BLaER1 treated with 17β-estradiol and CSF1 and Interleukin-3, amounts not matched to agents 10 nM and 100 nM (cell line): Measurements from ENCODE around the gene ANXA6.

Experiments used
- H3K27ac ChIP-seq, 11 experiments: shearing (Covaris generic); formaldehyde crosslinking; 2 replicates each; pipeline ENCODE4 v1.8.1; 2022
- H3K27me3 ChIP-seq, 11 experiments: shearing (Covaris generic); formaldehyde crosslinking; 2 replicates each; pipeline ENCODE4 v1.8.1; 2022
- H3K36me3 ChIP-seq, 11 experiments: shearing (Covaris generic); formaldehyde crosslinking; 2 replicates each; pipeline ENCODE4 v1.8.1; 2022
- H3K4me1 ChIP-seq, 10 experiments: shearing (Covaris generic); formaldehyde crosslinking; 2 replicates each; pipeline ENCODE4 v1.8.1; 2022
- H3K4me2 ChIP-seq, 11 experiments: shearing (Covaris generic); formaldehyde crosslinking; 2 replicates each; pipeline ENCODE4 v1.8.1; 2022
- H3K4me3 ChIP-seq, 10 experiments: shearing (Covaris generic); formaldehyde crosslinking; 2 replicates each; pipeline ENCODE4 v1.8.1; 2022
- H3K9ac ChIP-seq, 11 experiments: shearing (Covaris generic); formaldehyde crosslinking; 2 replicates each; pipeline ENCODE4 v1.8.1; 2022
- H3K9me3 ChIP-seq, 11 experiments: shearing (Covaris generic); formaldehyde crosslinking; replicated peaks in 1 of 11; 2 replicates each; pipeline ENCODE4 v1.8.1; 2022
- H4K20me1 ChIP-seq, 11 experiments: shearing (Covaris generic); formaldehyde crosslinking; 2 replicates each; pipeline ENCODE4 v1.8.1; 2022
- Cebpa-rat ChIP-seq, 11 experiments: shearing (Covaris generic); IDR thresholded peaks; 2 replicates each; pipeline ENCODE4 v1.8.1; 2022

The ANXA6 gene

GRCh38 chr5:151142933-151143332 lies 14.6 kb downstream of the ANXA6 start:
- Histone ChIP-seq H3K4me2 (peak overlapping the region; percentile 26 to 86 (median 75); a peak in 19 of 22 replicates), H3K27me3 (no peaks in the 10 kb centered on the region), H3K4me3 (no peak overlapping the region), H3K27ac (no peak overlapping the region), H4K20me1 (peaks cover 12 to 100% (median 78%) of the 10 kb centered on the region in 11 experiments; a peak in 20 of 22 replicates), H3K9ac (peak overlapping the region in 2 of 11 experiments; percentile 36 to 62; a peak in 2 of 22 replicates), H3K4me1 (peaks cover 22 to 91% (median 33%) of the 10 kb centered on the region in 10 experiments), H3K36me3 (peaks cover 49 to 100% (median 76%) of the 10 kb centered on the region in 11 experiments), H3K9me3 (no peaks in the 10 kb centered on the region)
- TF ChIP-seq Cebpa-rat (IDR thresholded peaks at IDR 0.05), result no peak

DNA sequence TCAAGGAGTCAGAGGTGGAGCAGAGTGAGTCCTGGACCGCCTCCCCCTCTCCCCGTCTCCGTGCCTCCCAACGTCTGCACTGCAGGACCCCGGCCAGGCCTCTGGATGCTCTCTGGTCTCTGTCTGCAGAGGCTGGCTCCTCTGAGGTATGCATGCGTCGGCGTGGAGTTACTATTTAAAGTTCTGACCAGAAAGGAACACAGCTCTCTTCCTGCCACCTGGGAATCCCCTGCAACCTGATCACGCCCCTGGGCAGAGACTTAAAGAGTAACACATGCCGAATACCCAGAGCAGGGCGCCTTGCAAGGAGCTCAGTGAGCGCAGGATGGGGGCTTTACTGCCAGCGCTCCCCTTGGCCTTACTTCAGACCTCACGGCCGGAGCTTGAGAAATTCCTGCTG lies 16.0 kb downstream of the ANXA6 start:
- TF ChIP-seq Cebpa-rat (IDR thresholded peaks at IDR 0.05), result no peak
- peak overlapping the region in 10 of 11 experiments; percentile 8 to 62 (median 37); a peak in 14 of 22 replicates for H3K9ac ChIP-seq
- H3K27ac ChIP-seq, result peak overlapping the region in 3 of 11 experiments; percentile 23 to 28 (median 25); a peak in 1 of 22 replicates
- peaks cover 53 to 100% (median 76%) of the 10 kb centered on the region in 11 experiments for H3K36me3 ChIP-seq
- H3K4me2 ChIP-seq, result peak overlapping the region; percentile 6 to 86 (median 75); a peak in 20 of 22 replicates
- H3K4me3 ChIP-seq, result no peak overlapping the region
- no peaks in the 10 kb centered on the region for H3K9me3 ChIP-seq
- peaks cover 22 to 91% (median 32%) of the 10 kb centered on the region in 10 experiments for H3K4me1 ChIP-seq
- peaks cover 12 to 98% (median 73%) of the 10 kb centered on the region in 11 experiments; a peak in 20 of 22 replicates for H4K20me1 ChIP-seq
- no peaks in the 10 kb centered on the region for H3K27me3 ChIP-seq

DNA sequence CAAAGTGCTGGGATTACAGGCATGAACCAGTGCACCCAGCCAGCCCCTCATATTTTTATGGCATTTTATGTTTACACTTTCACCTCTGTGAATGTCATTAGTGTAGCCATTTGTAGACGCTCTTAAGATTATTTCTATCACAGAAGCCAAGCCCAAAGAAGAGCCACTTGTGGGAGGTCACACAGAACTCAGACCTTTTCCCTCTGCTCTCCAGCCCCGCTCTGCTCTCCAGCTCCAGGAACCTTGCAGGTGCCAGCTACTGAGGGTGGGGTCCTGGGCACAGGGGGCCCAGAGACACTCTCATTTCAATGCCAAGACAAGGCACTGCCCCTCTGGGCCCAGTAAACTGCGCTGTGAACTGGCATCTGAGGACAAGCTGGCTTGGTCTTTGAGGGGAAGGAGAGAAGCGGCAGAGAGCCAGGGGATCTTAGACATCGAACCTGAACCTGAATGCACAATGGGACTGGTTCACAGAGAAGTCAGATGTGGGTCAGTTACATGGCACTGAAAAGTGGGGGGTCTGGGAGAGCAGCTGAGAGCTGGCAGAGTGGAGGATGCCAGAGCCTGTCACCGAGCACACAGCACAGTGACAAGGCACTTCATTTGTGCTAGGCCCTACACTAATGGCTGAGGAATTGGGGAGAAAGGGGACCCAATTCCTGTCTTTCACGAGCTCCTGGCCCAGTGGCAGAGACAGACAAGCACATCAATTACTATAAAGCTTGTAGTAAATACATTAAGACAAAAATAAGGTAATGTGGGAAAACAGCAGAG lies 16.7 kb downstream of the ANXA6 start:
- H3K9me3 ChIP-seq, result no peaks in the 10 kb centered on the region
- peaks cover 22 to 91% (median 30%) of the 10 kb centered on the region in 10 experiments for H3K4me1 ChIP-seq
- no peak for TF ChIP-seq Cebpa-rat (IDR thresholded peaks at IDR 0.05)
- no peak overlapping the region for H3K4me3 ChIP-seq
- peaks cover 12 to 98% (median 67%) of the 10 kb centered on the region in 11 experiments; a peak in 20 of 22 replicates for H4K20me1 ChIP-seq
- peaks cover 54 to 100% (median 76%) of the 10 kb centered on the region in 11 experiments for H3K36me3 ChIP-seq
- H3K9ac ChIP-seq, result peak overlapping the region in 6 of 11 experiments; percentile 17 to 62 (median 52); a peak in 9 of 22 replicates
- H3K27ac ChIP-seq, result 0 out of 22 replicates have a peak overlapping the region, but pooled peaks of 2 of the 11 experiments have one; percentile 25 to 28
- H3K27me3 ChIP-seq, result no peaks in the 10 kb centered on the region
- peak overlapping the region in 9 of 11 experiments; percentile 58 to 86 (median 76); a peak in 15 of 22 replicates for H3K4me2 ChIP-seq

- H3K4me1 ChIP-seq, result peaks cover 26 to 91% (median 36%) of the 10 kb centered on the region in 10 experiments
- H4K20me1 ChIP-seq, result peaks cover 12 to 98% (median 54%) of the 10 kb centered on the region in 11 experiments; a peak in 20 of 22 replicates
- H3K4me3 ChIP-seq, result no peak overlapping the region
- TF ChIP-seq Cebpa-rat (IDR thresholded peaks at IDR 0.05), result no peak
- peaks cover 60 to 100% (median 76%) of the 10 kb centered on the region in 11 experiments for H3K36me3 ChIP-seq
- H3K9ac ChIP-seq, result no peak overlapping the region
- H3K27me3 ChIP-seq, result no peaks in the 10 kb centered on the region
- no peaks in the 10 kb centered on the region for H3K9me3 ChIP-seq
- H3K4me2 ChIP-seq, result no peak overlapping the region
- no peak overlapping the region for H3K27ac ChIP-seq
These were observed 17.9 kb downstream of the ANXA6 start for GRCh38 chr5:151139646-151140045.

- Histone ChIP-seq H3K4me2 (no peak overlapping the region), H3K36me3 (peaks cover 63 to 100% (median 78%) of the 10 kb centered on the region in 11 experiments), H3K9me3 (no peaks in the 10 kb centered on the region), H3K27me3 (no peaks in the 10 kb centered on the region), H3K9ac (no peak overlapping the region), H3K4me3 (no peak overlapping the region), H3K4me1 (peaks cover 26 to 91% (median 39%) of the 10 kb centered on the region in 10 experiments), H3K27ac (no peak overlapping the region), H4K20me1 (peaks cover 12 to 97% (median 48%) of the 10 kb centered on the region in 11 experiments; a peak in 20 of 22 replicates)
- TF ChIP-seq Cebpa-rat (IDR thresholded peaks at IDR 0.05), result no peak
These were observed 18.6 kb downstream of the ANXA6 start for GRCh38 chr5:151139015-151139414.

- no peaks in the 10 kb centered on the region for H3K27me3 ChIP-seq
- no peak overlapping the region for H3K27ac ChIP-seq
- H3K4me1 ChIP-seq, result peaks cover 25 to 91% (median 44%) of the 10 kb centered on the region in 10 experiments
- no peak overlapping the region for H3K4me3 ChIP-seq
- peaks cover 12 to 95% (median 39%) of the 10 kb centered on the region in 11 experiments; a peak in 20 of 22 replicates for H4K20me1 ChIP-seq
- H3K9me3 ChIP-seq, result no peaks in the 10 kb centered on the region
- no peak for TF ChIP-seq Cebpa-rat (IDR thresholded peaks at IDR 0.05)
- H3K36me3 ChIP-seq, result peaks cover 71 to 100% (median 80%) of the 10 kb centered on the region in 11 experiments
- no peak overlapping the region for H3K4me2 ChIP-seq
- H3K9ac ChIP-seq, result no peak overlapping the region
These were observed 19.5 kb downstream of the ANXA6 start for GRCh38 chr5:151138114-151138513.

- Histone ChIP-seq H3K4me3 (no peak overlapping the region), H3K9ac (no peak overlapping the region), H3K4me2 (peak overlapping the region in 2 of 11 experiments; percentile 81 to 95; a peak in 2 of 22 replicates), H3K36me3 (peaks cover 79 to 100% (median 87%) of the 10 kb centered on the region in 11 experiments), H3K4me1 (peaks cover 16 to 91% (median 44%) of the 10 kb centered on the region in 10 experiments), H3K9me3 (no peaks in the 10 kb centered on the region), H4K20me1 (peaks cover 12 to 95% (median 30%) of the 10 kb centered on the region in 11 experiments; a peak in 20 of 22 replicates), H3K27me3 (no peaks in the 10 kb centered on the region), H3K27ac (no peak overlapping the region)
- TF ChIP-seq Cebpa-rat (IDR thresholded peaks at IDR 0.05), result no peak
These were observed 20.3 kb downstream of the ANXA6 start for GRCh38 chr5:151137067-151137825.

DNA sequence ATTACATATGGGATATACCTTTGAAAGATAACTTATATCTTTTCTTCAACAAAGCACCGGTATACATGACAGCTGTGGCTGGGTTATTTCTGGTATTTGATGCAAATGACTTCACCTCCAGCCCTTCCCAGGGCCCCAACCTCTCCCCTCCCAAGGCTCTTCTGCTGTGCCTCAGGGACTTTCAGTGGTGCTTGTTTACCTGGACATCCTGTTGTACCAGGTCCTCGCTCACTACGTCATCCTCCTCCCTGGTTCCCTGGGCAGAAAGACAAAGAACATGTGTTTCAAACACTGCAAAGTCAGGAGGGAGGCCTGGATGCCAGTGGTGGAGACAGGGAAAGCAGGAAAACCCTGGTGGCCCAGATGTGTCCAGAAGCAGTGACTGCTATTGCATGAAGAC lies 23.4 kb downstream of the ANXA6 start:
- no peak overlapping the region for H3K4me3 ChIP-seq
- H3K4me2 ChIP-seq, result peak overlapping the region in 5 of 11 experiments; percentile 61 to 95 (median 75); a peak in 8 of 22 replicates
- no peak for TF ChIP-seq Cebpa-rat (IDR thresholded peaks at IDR 0.05)
- H3K9me3 ChIP-seq, result no peaks in the 10 kb centered on the region
- peaks cover 14 to 97% (median 45%) of the 10 kb centered on the region in 10 experiments for H3K4me1 ChIP-seq
- peak overlapping the region in 4 of 11 experiments; percentile 4 to 41 (median 22); a peak in 6 of 22 replicates for H3K27ac ChIP-seq
- peaks cover 0 to 89% (median 2%) of the 10 kb centered on the region in 11 experiments; a peak in 8 of 22 replicates for H4K20me1 ChIP-seq
- H3K36me3 ChIP-seq, result peaks cover 96 to 100% (median 99%) of the 10 kb centered on the region in 11 experiments
- H3K27me3 ChIP-seq, result no peaks in the 10 kb centered on the region
- H3K9ac ChIP-seq, result no peak overlapping the region
